Neural progenitor cell (in vitro differentiated cells): ENCODE results near the gene CAPN10. TPM values are rescaled to one million over a fixed set of nuclear protein-coding genes. Genes with fewer than 3 reads are reported as not detected.

ENCODE experiments used
- DNase-seq: peaks from one replicate; pipeline ENCODE4 v3.0.0-alpha.2; 2016; ENCODE audit warnings: low spot score
- H2AFZ ChIP-seq: fragments of 200-600 bp; sonication (generic); replicated peaks from 2 replicates; pipeline ENCODE4 v1.6.1; 2016; ENCODE audit warnings: antibody characterized with exemption
- H3F3A ChIP-seq: fragments of 200-600 bp; sonication (generic); 2 replicates; pipeline ENCODE4 v1.6.1; 2016; ENCODE audit warnings: antibody characterized with exemption, low read depth
- H3K27ac ChIP-seq: fragments of 200-600 bp; sonication (generic); 2 replicates; pipeline ENCODE4 v1.5.1; 2016; ENCODE audit warnings: mild to moderate bottlenecking
- H3K27me3 ChIP-seq: fragments of 200-600 bp; sonication (generic); 2 replicates; pipeline ENCODE4 v1.6.1; 2016; ENCODE audit warnings: mild to moderate bottlenecking, moderate library complexity
- H3K36me3 ChIP-seq: fragments of 200-600 bp; sonication (generic); 2 replicates; pipeline ENCODE4 v1.5.1; 2016
- H3K4me1 ChIP-seq: fragments of 200-600 bp; sonication (generic); 2 replicates; pipeline ENCODE4 v1.6.1; 2016; ENCODE audit warnings: mixed run types
- H3K4me2 ChIP-seq: fragments of 200-600 bp; sonication (generic); 2 replicates; pipeline ENCODE4 v1.6.1; 2016
- H3K4me3 ChIP-seq: fragments of 200-600 bp; sonication (generic); 2 replicates; pipeline ENCODE4 v1.5.1; 2016
- H3K79me2 ChIP-seq: fragments of 200-600 bp; sonication (generic); 2 replicates; pipeline ENCODE4 v1.6.1; 2016; ENCODE audit warnings: low read depth
- H3K9ac ChIP-seq: fragments of 200-600 bp; sonication (generic); 2 replicates; pipeline ENCODE4 v1.6.1; 2016
- H3K9me3 ChIP-seq: fragments of 200-600 bp; sonication (generic); 2 replicates; pipeline ENCODE4 v1.5.1; 2016; ENCODE audit warnings: low read depth
- H4K20me1 ChIP-seq: fragments of 200-600 bp; sonication (generic); 2 replicates; pipeline ENCODE4 v1.6.1; 2016; ENCODE audit warnings: low read depth
- H3K27ac Mint-ChIP-seq: 3 replicates; pipeline ENCODE4 v1.8.0; 2021; ENCODE audit warnings: mixed read lengths
- H3K27me3 Mint-ChIP-seq: 2 replicates; pipeline ENCODE4 v1.8.0; 2022; ENCODE audit warnings: low read depth, mild to moderate bottlenecking, inconsistent platforms, moderate library complexity, mixed read lengths; ENCODE audit not compliant: insufficient read depth
- H3K36me3 Mint-ChIP-seq: 3 replicates; pipeline ENCODE4 v1.8.0; 2021; ENCODE audit warnings: mixed read lengths
- H3K4me1 Mint-ChIP-seq: 3 replicates; pipeline ENCODE4 v1.8.0; 2021; ENCODE audit warnings: mixed read lengths
- H3K4me3 Mint-ChIP-seq: 3 replicates; pipeline ENCODE4 v1.8.0; 2021; ENCODE audit warnings: mild to moderate bottlenecking, moderate library complexity, mixed read lengths
- H3K9me3 Mint-ChIP-seq: 3 replicates; pipeline ENCODE4 v1.8.0; 2020; ENCODE audit warnings: mixed read lengths
- CTCF ChIP-seq: fragments of 200-600 bp; sonication (generic); IDR thresholded peaks from 2 replicates; pipeline ENCODE4 v1.5.1; 2017; ENCODE audit warnings: antibody characterized with exemption, mild to moderate bottlenecking
- EZH2 ChIP-seq: fragments of 200-600 bp; sonication (generic); IDR thresholded peaks from 2 replicates; pipeline ENCODE4 v1.6.1; 2017; ENCODE audit warnings: antibody characterized with exemption, mild to moderate bottlenecking, moderate library complexity
- EZH2phosphoT487 ChIP-seq: fragments of 200-600 bp; sonication (generic); IDR thresholded peaks from 2 replicates; pipeline ENCODE4 v1.6.1; 2017; ENCODE audit warnings: antibody characterized with exemption
- total RNA-seq: library from RNA; depleted of rRNA; stranded (reverse); fragments of >200 nt; gene quantifications from 2 replicates; pipeline ENCODE4 v1.2.3, GENCODE V29; 2015; ENCODE audit warnings: low replicate concordance

CAPN10 gene
- total RNA-seq, 1 donor from 2014 or later: 16.1 TPM

GRCh38 chr2:240599141-240599583 lies 12.6 kb downstream of the CAPN10 start:
- Histone ChIP-seq H3K36me3 (no peaks in the 10 kb centered on the region), H3K27ac (no peak overlapping the region), H3K27me3 (no peaks in the 10 kb centered on the region), H3F3A (no peaks in the 10 kb centered on the region), H3K9ac (no peak overlapping the region), H4K20me1 (peaks cover 5% of the 10 kb centered on the region), H3K79me2 (no peaks in the 10 kb centered on the region), H3K9me3 (no peaks in the 10 kb centered on the region), H2AFZ (no peak overlapping the region), H3K4me1 (no peaks in the 10 kb centered on the region), H3K4me2 (no peak overlapping the region), H3K4me3 (no peak overlapping the region)
- DNase-seq: no peak
- Mint-ChIP-seq H3K36me3 (peaks cover 3% of the 10 kb centered on the region), H3K27me3 (no peaks in the 10 kb centered on the region), H3K27ac (no peak overlapping the region), H3K4me1 (no peaks in the 10 kb centered on the region), H3K4me3 (no peak overlapping the region), H3K9me3 (no peaks in the 10 kb centered on the region)
- TF ChIP-seq EZH2phosphoT487 (no peak), CTCF (no peak)

GRCh38 chr2:240600451-240600961 lies 14.0 kb downstream of the CAPN10 start:
- no peak overlapping the region for H3K27ac Mint-ChIP-seq
- H3F3A ChIP-seq: no peaks in the 10 kb centered on the region
- H3K27me3 ChIP-seq: no peaks in the 10 kb centered on the region
- no peak overlapping the region for H3K27ac ChIP-seq
- no peak overlapping the region for H3K4me3 ChIP-seq
- DNase-seq: no peak
- H3K79me2 ChIP-seq: no peaks in the 10 kb centered on the region
- H3K27me3 Mint-ChIP-seq: no peaks in the 10 kb centered on the region
- H3K9me3 ChIP-seq: no peaks in the 10 kb centered on the region
- no peak for TF ChIP-seq CTCF
- no peak for TF ChIP-seq EZH2
- no peak for TF ChIP-seq EZH2phosphoT487
- H3K9ac ChIP-seq: no peak overlapping the region
- no peaks in the 10 kb centered on the region for H3K36me3 ChIP-seq
- H3K9me3 Mint-ChIP-seq: no peaks in the 10 kb centered on the region
- peaks cover 5% of the 10 kb centered on the region for H4K20me1 ChIP-seq
- no peak overlapping the region for H2AFZ ChIP-seq
- peaks cover 6% of the 10 kb centered on the region for H3K4me1 Mint-ChIP-seq
- no peak overlapping the region for H3K4me2 ChIP-seq
- H3K4me1 ChIP-seq: no peaks in the 10 kb centered on the region
- peaks cover 3% of the 10 kb centered on the region for H3K36me3 Mint-ChIP-seq
- no peak overlapping the region for H3K4me3 Mint-ChIP-seq

GRCh38 chr2:240601061-240601830 lies 14.7 kb downstream of the CAPN10 start:
- no peak for DNase-seq
- H3F3A ChIP-seq: no peaks in the 10 kb centered on the region
- Mint-ChIP-seq H3K9me3 (no peaks in the 10 kb centered on the region), H3K27me3 (no peaks in the 10 kb centered on the region), H3K4me1 (peaks cover 6% of the 10 kb centered on the region), H3K27ac (no peak overlapping the region), H3K4me3 (no peak overlapping the region), H3K36me3 (peaks cover 3% of the 10 kb centered on the region)
- H3K9ac ChIP-seq: no peak overlapping the region
- H2AFZ ChIP-seq: no peak overlapping the region
- H3K4me2 ChIP-seq: no peak overlapping the region
- no peaks in the 10 kb centered on the region for H3K27me3 ChIP-seq
- no peak overlapping the region for H3K4me3 ChIP-seq
- H3K9me3 ChIP-seq: no peaks in the 10 kb centered on the region
- no peaks in the 10 kb centered on the region for H3K4me1 ChIP-seq
- H3K36me3 ChIP-seq: no peaks in the 10 kb centered on the region
- TF ChIP-seq EZH2 (no peak), EZH2phosphoT487 (no peak), CTCF (no peak)
- no peak overlapping the region for H3K27ac ChIP-seq
- H4K20me1 ChIP-seq: no peaks in the 10 kb centered on the region
- H3K79me2 ChIP-seq: no peaks in the 10 kb centered on the region
